HUES48 (cell line): ENCODE results near the gene SHE.

Experiments
- H3K27ac ChIP-seq: one replicate; pipeline ENCODE4 v1.7.0; 2013; ENCODE audit warnings: low read depth, low read length, inconsistent platforms
- H3K27me3 ChIP-seq: 2 replicates; pipeline ENCODE4 v1.6.1; 2013; ENCODE audit warnings: mild to moderate bottlenecking, low read length; ENCODE audit not compliant: control insufficient read depth, insufficient read depth
- H3K36me3 ChIP-seq: 2 replicates; pipeline ENCODE4 v1.6.1; 2013; ENCODE audit warnings: low read length; ENCODE audit not compliant: control insufficient read depth, insufficient read depth
- H3K4me1 ChIP-seq: 2 replicates; pipeline ENCODE4 v1.6.1; 2013; ENCODE audit warnings: mild to moderate bottlenecking, low read length; ENCODE audit not compliant: control insufficient read depth, insufficient read depth
- H3K4me3 ChIP-seq: 2 replicates; pipeline ENCODE4 v1.5.1; 2013; ENCODE audit warnings: mild to moderate bottlenecking, low read depth, low read length
- H3K9ac ChIP-seq: 2 replicates; pipeline ENCODE4 v1.6.1; 2013; ENCODE audit warnings: mild to moderate bottlenecking, low read depth, low read length, moderate library complexity
- H3K9me3 ChIP-seq: 2 replicates; pipeline ENCODE4 v1.6.1; 2013; ENCODE audit warnings: low read length; ENCODE audit not compliant: control insufficient read depth, insufficient read depth

Gene SHE

DNA sequence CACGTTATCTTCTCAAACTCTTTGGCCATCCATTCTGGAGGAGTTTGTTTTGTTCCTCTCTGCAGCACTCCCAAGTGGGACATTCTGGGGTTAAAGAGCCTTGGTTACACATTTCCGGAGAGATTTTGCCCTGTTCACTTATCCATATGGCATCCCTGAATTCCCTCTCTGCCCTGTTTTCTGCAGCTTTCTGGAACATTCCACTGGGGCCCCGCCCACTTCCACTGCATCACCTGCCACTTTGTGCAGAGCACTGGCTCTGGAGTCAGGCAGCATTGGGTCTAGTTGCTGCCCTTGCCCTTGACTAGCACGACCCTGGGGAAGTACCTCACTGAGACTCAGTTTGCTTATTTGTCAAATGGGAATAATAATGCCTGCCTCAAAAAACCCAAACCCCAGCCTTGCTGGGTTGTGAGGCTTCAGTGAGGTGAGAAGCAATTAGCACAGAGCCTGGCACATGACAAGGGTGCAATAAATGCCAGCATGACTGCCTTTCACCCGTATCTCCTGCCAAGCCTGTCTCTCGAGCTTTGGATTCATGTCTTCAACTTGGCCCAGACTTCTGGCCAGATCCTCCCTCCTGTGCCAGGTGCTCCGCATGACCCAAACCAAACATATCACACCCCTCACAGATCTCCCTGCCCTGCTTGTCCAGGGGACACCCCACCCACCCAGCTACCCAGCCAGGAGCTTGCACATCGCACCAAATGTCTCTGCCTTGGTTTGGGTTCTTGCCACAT lies 58.8 kb downstream of the SHE start:
- Histone ChIP-seq H3K36me3 (no peaks in the 10 kb centered on the region), H3K9ac (no peak overlapping the region), H3K27me3 (no peaks in the 10 kb centered on the region), H3K4me1 (no peaks in the 10 kb centered on the region), H3K9me3 (no peaks in the 10 kb centered on the region), H3K27ac (no peak overlapping the region), H3K4me3 (no peak overlapping the region)

DNA sequence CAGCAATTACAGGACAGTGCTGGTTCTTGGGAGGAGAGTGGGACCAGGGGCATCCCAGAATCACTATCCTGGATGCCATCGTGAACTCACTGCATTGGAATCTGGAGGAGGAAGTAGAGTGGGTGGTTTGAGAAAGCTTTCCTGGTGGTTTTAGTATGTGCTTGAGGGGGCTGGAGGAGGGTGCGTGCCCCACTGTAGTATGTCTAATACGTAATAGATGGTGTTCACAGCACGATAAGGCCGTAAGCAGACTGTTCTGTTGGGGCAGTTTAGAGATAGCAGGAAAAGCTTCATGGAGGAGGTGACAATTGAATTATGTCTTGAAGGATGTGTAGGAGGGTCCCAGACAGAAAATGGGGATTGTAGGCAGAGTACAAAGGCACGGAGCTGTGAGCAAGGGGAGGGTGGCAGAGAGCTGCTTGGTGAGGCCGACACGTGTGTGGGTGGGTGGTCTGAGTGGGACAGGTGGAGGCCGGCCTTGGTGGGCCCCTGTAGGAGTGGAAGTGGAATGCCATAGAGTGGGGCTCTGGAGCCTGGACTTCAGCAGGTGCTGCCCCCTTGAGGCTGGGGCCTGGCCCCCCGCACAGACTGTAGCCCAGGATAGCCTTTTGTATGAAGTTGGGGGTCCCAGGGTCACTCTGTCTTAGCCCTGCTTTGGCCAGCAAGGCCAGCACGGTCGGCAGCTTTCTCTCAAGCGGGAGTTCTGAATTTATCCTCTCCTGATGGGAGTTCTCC lies 60.0 kb downstream of the SHE start:
- Histone ChIP-seq H3K4me1 (no peaks in the 10 kb centered on the region), H3K27ac (peak overlapping the region; percentile 64)

DNA sequence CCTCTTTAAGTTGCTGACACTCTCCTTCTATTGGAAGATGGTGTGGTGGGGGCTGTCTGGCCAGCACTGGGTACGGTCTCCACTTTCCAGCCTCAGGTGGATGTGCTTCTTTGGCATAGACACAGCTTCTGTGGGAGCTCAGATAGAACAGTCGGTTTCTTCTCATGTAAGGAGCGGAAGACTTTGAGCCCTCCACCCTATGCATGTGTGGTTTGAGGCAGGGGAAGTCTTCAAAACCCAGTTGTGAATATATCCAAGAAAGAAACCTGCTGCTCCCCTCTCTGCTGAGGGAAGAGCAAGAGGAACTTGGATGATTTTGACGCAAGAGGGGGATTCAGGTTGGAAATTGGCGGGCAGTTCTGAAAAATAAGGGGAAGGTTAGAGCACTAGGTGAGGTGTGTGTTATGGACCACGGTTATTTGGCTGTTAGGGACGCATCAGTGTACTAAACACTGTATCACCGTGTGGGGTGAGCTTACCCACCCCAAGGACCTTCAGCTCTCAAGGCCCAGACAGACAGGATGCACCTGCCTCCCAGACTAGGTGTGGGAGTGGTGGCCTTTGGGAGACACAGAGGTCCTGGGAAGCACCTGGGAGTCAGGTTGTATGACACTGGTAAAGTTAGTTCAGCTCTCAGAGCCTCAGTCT lies 60.8 kb downstream of the SHE start:
- H3K9ac ChIP-seq: no peak overlapping the region
- H3K36me3 ChIP-seq: no peaks in the 10 kb centered on the region
- H3K4me3 ChIP-seq: no peak overlapping the region
- no peaks in the 10 kb centered on the region for H3K9me3 ChIP-seq
- peak overlapping the region; percentile 64 for H3K27ac ChIP-seq
- H3K27me3 ChIP-seq: no peaks in the 10 kb centered on the region
- no peaks in the 10 kb centered on the region for H3K4me1 ChIP-seq

More for the DNA sequence above, 60.0 kb downstream of the SHE start:
- H3K27me3 ChIP-seq: no peaks in the 10 kb centered on the region
- no peak overlapping the region for H3K9ac ChIP-seq
- no peak overlapping the region for H3K4me3 ChIP-seq
- no peaks in the 10 kb centered on the region for H3K9me3 ChIP-seq
- no peaks in the 10 kb centered on the region for H3K36me3 ChIP-seq

DNA sequence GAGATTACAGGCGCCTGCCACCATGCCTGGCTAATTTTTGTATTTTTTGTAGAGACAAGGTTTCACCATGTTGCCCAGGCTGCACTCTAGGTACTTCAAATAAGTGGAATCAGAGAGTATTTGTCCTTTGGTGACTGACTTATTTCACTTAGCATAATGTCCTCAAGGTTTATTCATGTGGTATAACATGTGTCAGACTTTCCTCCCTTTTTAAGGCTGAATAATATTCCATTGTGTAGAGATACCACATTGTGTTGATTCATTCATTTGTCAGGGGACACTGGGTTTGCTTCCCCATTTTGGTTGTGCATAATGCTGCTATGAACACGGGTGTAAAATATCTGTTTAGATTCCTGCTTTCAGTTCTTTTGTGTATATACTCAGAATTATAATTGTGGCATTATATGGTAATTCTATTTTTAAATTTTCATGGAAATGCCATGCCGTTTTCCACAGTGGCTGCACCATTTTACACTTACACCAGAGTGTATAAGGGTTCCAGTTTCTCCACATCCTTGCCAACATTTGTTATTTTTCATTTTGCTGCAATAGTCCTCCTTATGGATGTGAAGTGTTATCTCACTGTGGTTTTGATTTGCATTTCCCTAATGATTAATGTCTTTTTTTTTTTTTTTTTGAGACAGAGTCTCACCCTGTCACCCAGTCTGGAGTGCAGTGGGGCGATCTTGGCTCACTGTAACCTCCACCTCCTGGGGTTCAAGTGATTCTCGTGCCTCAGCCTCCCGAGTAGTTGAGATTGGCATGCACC lies 62.0 kb downstream of the SHE start:
- H3K4me1 ChIP-seq: no peaks in the 10 kb centered on the region
- H3K36me3 ChIP-seq: no peaks in the 10 kb centered on the region
- no peak overlapping the region for H3K9ac ChIP-seq
- no peak overlapping the region for H3K4me3 ChIP-seq
- H3K27me3 ChIP-seq: no peaks in the 10 kb centered on the region
- no peak overlapping the region for H3K27ac ChIP-seq
- H3K9me3 ChIP-seq: no peaks in the 10 kb centered on the region

DNA sequence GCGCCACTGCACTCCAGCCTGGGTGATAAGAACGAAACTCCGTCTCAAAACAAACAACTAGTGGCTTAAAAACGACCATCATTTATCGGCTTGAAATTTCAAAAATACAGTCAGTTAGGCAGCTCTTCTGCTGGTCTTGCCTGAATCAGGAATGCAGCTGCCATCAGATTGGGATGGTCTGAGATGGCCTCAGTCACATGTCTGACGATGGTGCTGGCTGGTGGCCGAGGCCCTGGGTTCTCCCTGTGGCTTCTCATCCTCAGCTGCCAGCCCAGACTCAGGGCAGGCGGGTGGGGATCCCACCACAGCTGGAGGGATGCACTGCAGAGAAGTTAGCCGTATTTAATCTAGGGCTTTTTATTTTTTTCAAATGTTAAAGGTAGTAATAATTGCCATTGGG lies 65.8 kb downstream of the SHE start:
- H3K36me3 ChIP-seq: no peaks in the 10 kb centered on the region
- no peaks in the 10 kb centered on the region for H3K27me3 ChIP-seq
- H3K4me1 ChIP-seq: peaks cover 12% of the 10 kb centered on the region
- no peaks in the 10 kb centered on the region for H3K9me3 ChIP-seq
- H3K9ac ChIP-seq: no peak overlapping the region
- H3K27ac ChIP-seq: no peak overlapping the region
- no peak overlapping the region for H3K4me3 ChIP-seq

DNA sequence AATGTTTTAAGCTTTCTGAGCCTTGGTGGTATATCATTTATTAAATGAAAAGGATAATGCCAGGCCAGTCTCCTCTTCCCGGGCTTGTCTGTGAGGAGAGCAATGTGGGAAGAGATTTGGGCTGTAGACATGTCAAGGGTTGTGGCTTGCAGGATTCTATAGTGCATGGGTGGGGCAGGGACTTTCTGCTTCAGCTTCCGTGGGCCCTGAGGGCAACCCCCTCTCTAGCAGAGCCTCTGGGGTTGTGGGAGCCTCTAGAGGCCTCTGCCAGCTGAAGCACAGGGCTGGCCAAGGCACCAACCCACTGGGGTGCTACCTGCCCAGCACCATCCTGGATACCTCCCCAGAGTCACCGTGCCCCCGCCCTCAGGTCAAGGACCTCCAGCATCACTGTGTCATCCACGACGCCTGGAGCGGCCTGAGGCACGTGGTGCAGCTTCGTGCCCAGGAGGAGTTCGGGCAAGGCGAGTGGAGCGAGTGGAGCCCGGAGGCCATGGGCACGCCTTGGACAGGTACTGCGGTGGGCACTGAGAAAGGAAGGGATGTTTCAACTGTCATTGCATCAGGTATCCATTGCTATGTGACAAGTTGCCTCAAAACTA lies 66.5 kb downstream of the SHE start:
- H3K36me3 ChIP-seq: no peaks in the 10 kb centered on the region
- H3K4me3 ChIP-seq: no peak overlapping the region
- H3K27ac ChIP-seq: no peak overlapping the region
- H3K27me3 ChIP-seq: no peaks in the 10 kb centered on the region
- no peak overlapping the region for H3K9ac ChIP-seq
- no peaks in the 10 kb centered on the region for H3K9me3 ChIP-seq
- H3K4me1 ChIP-seq: peaks cover 18% of the 10 kb centered on the region

DNA sequence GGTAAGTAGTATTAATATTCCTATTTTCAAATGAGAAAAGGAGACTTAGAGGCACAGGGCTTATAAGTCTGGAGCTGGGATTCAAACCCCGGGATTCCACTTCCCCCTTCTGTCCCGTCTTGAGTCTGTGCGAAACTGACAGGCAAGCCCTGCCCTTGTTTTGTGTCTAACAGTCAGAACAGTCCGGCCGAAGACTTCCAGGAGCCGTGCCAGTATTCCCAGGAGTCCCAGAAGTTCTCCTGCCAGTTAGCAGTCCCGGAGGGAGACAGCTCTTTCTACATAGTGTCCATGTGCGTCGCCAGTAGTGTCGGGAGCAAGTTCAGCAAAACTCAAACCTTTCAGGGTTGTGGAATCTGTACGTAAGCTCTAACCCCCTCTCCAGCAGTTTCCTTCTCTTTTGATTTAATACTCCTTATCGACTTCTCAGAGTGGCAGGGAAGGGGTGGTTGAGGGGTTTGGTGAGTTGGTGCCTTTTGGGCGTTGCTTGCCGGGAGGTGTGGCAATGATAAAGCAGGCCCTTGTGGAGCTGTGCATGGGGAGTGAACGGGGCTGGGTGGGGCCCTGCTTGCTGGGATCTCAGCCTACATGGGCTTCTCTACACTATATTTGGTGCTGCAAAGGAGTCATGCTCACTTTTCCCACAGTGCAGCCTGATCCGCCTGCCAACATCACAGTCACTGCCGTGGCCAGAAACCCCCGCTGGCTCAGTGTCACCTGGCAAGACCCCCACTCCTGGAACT lies 67.7 kb downstream of the SHE start:
- Histone ChIP-seq H3K9ac (no peak overlapping the region), H3K27ac (no peak overlapping the region), H3K27me3 (no peaks in the 10 kb centered on the region), H3K9me3 (no peaks in the 10 kb centered on the region), H3K36me3 (no peaks in the 10 kb centered on the region), H3K4me3 (no peak overlapping the region), H3K4me1 (peaks cover 25% of the 10 kb centered on the region)

DNA sequence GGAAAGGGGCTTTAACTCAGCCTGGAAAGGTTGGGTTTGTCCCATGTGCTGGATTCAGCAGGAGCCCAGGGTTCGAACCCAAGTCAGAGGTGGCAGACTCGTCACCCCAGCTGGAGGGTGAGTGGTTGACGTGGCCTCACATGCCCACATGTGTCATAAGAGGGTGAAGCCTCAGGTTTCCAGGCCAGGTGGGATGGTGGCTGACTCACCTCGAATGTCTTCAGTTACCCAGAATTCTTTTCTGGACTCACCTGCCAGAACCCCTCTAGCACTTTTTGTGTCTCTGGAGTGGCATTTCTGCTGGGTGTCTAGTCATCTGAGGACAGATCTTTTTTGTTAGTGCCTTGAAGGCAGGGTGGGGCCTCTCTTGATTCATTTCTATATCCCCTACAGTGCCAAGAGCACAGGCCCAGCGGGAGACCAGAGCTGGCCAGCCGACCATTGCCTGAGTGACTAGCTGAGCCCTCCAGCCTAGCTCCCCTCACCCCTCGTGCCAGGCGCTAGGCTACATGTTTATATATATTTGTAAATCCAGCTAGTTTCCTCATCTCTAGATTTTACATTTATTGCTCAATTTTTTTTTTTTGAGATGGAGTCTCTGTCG lies 68.9 kb downstream of the SHE start:
- peak overlapping the region; percentile 42 for H3K27ac ChIP-seq
- no peaks in the 10 kb centered on the region for H3K9me3 ChIP-seq
- peaks cover 25% of the 10 kb centered on the region for H3K4me1 ChIP-seq
- no peak overlapping the region for H3K4me3 ChIP-seq
- no peak overlapping the region for H3K9ac ChIP-seq
- H3K36me3 ChIP-seq: no peaks in the 10 kb centered on the region
- no peaks in the 10 kb centered on the region for H3K27me3 ChIP-seq

DNA sequence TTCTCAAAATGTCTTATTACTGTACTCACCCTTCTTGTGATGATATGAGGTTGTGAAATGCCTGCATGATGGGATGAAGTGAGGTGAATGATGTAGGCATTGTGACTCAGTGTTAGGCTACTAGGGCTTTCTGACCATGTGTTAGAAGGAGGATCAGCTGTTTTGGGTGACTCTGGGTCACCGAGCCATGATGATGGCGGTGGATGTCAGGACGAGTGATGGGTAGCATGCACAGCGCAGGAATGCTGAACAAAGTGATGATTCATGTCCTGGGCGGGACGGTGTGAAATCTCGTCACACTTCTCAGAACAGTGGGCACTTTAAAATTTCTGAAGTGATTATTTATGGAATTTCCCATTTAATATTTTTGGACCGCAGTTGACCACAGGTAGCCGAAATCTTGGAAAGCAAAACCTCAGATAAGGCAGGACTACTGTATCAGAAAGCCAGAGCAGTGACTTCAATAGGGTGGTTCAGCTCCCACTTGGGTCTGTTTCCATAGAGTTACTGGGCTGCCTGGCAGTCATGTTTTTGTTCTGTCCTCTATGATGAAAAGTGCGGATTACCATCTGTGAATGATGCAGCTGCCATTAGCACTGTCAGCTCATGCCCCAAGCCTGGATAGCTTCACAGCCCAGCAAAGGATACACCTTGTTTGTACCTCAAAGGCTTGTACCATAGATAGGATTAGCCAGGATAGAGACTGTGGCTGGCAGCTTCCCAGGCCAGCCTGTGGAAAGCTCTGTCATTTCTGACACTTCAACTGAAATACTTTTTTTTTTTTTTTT lies 70.4 kb downstream of the SHE start:
- H3K4me1 ChIP-seq: peaks cover 25% of the 10 kb centered on the region
- H3K27ac ChIP-seq: no peak overlapping the region
- no peak overlapping the region for H3K9ac ChIP-seq

More for the DNA sequence above, 70.4 kb downstream of the SHE start:
- no peaks in the 10 kb centered on the region for H3K27me3 ChIP-seq
- H3K4me3 ChIP-seq: no peak overlapping the region
- no peaks in the 10 kb centered on the region for H3K36me3 ChIP-seq
- no peaks in the 10 kb centered on the region for H3K9me3 ChIP-seq
